GM19238 (cell line): Measurements from ENCODE around the gene IGLL5.

ENCODE experiments used
- DNase-seq: peaks from one replicate; pipeline ENCODE4 v3.0.0; 2011; ENCODE audit warnings: low spot score; ENCODE audit not compliant: insufficient read length

Gene IGLL5

GRCh38 chr22:22927196-22927887 is 39.7 kb downstream of the IGLL5 start:
- no peak for DNase-seq

DNA sequence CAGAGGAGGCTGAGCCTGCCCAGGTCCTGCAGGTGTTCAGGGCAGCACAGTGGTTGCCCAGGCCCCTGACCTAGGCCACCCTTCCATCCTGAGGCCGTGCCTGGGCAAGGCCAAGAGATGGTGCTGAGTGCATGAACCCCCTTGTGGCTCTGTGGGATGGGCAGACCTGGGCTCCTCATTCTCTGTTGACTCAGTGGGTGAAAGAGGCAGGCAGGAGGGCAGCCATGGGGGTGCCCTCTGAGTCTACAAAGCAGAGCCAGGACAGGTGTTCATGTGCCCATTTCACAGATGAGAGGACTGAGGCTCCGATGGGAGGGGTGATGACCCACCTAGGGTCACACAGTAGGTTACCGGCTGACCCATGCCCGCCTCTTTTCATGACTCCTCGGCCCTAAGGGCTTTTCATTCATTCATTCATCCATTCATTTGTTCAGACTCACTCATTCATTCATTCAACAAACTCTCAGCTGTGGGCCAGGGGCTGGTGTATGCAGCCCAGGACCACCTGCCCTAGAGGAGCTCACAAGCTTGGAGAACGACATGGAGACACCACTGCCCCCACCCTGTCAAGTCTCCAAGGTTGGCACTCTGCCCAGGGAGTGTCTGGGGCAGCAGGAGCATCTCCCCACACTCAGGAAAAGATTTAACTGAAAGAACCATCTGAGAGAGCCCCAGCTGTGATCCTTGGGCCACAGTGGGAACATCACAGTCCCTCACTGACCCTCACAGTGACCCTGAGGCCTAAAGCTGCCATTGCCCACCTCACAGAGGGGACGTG is 40.5 kb downstream of the IGLL5 start:
- no peak for DNase-seq

- peak; percentile 76 for DNase-seq
Observed at GRCh38 chr22:22928666-22929380, 41.2 kb downstream of the IGLL5 start.

GRCh38 chr22:22929381-22930221 is 42.0 kb downstream of the IGLL5 start:
- DNase-seq = no peak

- DNase-seq = no peak
Observed at GRCh38 chr22:22930222-22930497, 42.5 kb downstream of the IGLL5 start.

GRCh38 chr22:22930571-22931556 is 43.2 kb downstream of the IGLL5 start:
- DNase-seq = no peak

- no peak for DNase-seq
Observed at GRCh38 chr22:22931557-22932270, 44.1 kb downstream of the IGLL5 start.

DNA sequence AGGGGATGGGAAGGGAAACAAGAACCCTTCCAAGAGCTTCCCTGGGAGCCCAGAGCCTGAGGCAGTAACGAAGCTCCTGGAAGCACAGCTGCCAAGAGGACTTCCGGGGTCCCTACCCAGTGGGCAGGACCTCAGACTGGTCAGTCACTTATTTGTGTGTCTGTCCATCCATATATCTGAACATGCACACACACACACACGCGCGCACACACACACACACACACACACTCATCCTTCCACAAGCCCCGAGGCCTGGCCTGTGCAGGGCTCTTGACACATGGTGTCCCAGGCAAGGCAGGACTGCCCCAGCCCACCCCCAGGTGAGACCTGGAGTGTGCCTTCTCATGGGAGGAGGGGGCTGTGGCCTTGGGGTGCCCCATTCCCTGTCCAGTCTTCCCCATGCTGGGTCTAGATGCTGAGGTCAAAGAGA is 44.9 kb downstream of the IGLL5 start:
- DNase-seq = no peak

DNA sequence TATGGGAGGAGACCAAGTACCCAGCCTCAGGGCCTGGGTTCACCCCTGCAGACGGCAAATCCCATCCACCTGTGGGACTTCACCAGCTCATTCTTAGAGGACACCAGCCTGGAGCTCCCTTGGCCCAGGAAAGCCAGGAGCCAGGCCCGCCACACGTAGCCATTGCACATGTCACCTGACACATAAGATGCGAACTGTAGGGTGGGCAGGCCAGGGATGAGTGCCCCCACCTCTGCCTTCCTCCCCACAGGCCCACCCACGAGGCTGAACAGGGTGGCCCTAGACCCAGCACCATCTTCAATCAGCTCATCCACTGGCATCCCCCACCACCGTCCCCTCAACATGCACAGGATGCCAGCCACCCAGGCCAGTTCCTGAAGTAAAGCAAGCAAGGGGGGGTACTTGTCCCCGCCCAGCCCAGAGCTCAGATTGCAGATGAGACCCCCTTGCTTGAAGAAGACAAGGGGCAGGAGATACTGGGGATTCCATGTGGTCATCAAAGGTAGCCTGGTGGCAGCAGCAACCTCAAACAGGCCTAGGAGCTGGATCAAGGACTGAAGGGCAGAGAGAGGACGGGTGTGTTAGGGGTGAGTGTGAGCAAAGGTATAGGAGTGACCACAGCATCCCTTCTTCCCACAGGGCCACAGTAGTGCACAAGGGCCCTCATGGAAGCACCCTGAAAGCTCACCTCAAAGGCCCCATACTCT is 45.6 kb downstream of the IGLL5 start:
- DNase-seq = no peak

DNA sequence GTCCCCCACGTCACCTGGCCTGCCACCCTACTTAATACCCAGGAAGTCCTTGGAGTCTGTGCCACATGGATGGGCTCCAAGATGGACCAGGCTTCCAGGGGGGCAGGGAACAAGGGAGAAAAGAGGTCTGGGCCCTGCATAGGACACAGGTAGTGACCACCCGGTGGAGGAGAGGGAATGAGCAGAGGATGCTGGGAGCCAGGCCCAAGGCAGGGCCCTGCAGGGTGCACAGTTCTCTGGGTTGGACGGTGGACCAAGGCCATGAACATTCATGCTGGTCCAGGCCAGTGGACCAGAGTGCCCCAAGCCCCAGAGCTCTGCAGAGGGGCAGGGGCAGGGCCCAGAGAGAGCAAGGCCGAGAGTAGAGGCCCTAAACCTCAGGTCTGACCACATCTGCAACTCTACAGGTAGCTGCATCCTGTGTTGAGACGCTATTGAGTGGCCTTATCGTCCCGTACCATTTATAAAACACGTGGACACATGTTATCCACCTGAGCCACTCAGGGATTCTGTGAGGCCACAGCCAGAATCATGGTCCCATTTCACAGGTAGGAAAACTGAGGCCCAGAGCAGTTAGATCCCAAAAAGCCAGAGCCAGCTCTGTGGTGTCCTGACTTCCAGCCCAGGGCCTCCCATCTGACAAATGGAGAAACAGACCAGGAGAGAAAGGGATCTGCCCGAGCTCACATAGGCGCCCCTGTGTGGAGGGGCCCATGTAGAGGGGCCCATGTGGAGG is 46.4 kb downstream of the IGLL5 start:
- no peak for DNase-seq

- DNase-seq = no peak
Observed at GRCh38 chr22:22934543-22935055, 47.0 kb downstream of the IGLL5 start.

- DNase-seq = no peak
Observed at GRCh38 chr22:22935056-22935545, 47.5 kb downstream of the IGLL5 start.

DNA sequence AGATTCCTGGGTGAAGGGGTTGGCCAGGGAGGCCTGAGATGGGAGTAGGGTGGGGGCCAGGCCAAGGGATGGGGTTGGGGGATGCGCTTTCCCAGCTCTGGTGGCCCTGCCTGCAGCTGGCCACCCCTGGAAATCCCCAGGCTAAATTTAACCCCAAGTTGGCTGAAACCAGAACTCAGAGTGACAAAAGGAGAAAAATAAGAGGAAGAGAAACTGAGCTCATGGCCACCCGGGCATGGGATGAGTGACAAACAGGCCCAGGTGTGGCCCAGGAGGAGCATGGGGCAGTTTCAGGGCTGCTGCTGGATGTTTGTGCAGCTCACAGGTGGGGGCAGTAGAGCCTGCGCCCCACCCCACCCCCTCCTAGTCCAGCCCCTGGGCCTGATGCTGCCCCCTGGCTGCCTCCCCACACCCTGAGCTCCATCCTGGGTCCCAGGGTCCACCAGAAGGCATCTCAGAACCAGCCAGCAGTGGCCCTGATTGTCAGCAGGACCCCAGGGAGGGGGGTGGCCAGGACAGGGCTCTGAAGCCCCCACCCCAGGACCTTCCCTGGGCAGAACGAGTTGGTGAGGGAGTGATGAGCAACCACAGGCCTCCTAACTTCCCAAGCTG is 48.0 kb downstream of the IGLL5 start:
- peak; percentile 96 for DNase-seq

DNA sequence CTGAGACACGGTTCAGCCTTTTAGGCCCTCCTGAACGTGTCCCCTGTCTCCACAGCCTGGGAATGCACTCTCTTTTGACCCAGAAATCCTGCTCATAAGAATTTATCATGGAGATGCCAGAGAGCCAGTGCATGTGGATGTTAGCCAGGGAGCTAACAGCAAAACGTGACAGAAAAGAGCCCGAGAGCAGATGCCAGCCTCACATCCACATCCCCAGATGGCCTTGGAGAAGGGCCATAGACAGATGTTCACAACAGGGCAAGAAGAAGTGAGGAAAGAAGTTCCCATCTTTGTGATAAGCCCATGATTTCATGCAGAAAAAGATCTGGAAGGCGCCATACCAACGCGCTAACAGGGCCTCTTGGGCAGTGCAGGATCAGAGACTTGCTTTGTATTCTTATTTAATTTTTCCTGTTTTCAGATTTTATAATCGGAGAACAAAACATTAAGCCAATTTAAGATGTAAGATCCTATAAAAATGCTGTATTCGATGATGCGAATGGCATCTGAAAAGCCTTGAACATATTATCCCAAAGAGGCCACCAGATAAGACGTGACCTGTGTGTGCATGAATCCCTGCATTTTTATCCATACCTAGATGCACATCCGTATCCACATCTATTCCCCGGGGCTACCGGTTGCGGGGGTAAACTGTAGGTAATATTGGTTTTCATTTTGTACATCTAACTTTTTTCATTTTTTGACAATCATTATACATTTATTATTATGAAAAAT is 48.7 kb downstream of the IGLL5 start:
- DNase-seq = no peak

- no peak for DNase-seq
Observed at GRCh38 chr22:22936915-22937656, 49.5 kb downstream of the IGLL5 start.

- no peak for DNase-seq
Observed at GRCh38 chr22:22937894-22938480, 50.4 kb downstream of the IGLL5 start.
